Fibroblast of pulmonary artery (primary cell): Measurements from ENCODE around the gene CBY1.

Experiments used
- DNase-seq: peaks from one replicate; pipeline ENCODE4 v3.0.0-alpha.2; 2010; ENCODE audit warnings: low read depth
- H3K4me3 ChIP-seq: replicated peaks from 2 replicates; pipeline ENCODE4 v1.5.1; 2011; ENCODE audit warnings: low read depth, mild to moderate bottlenecking, control low read depth, low read length, moderate library complexity
- CTCF ChIP-seq: IDR thresholded peaks from 2 replicates; pipeline ENCODE4 v1.5.1; 2011; ENCODE audit warnings: mild to moderate bottlenecking, control low read depth, low read length, inconsistent platforms; ENCODE audit errors: missing control alignments

CBY1 gene

DNA sequence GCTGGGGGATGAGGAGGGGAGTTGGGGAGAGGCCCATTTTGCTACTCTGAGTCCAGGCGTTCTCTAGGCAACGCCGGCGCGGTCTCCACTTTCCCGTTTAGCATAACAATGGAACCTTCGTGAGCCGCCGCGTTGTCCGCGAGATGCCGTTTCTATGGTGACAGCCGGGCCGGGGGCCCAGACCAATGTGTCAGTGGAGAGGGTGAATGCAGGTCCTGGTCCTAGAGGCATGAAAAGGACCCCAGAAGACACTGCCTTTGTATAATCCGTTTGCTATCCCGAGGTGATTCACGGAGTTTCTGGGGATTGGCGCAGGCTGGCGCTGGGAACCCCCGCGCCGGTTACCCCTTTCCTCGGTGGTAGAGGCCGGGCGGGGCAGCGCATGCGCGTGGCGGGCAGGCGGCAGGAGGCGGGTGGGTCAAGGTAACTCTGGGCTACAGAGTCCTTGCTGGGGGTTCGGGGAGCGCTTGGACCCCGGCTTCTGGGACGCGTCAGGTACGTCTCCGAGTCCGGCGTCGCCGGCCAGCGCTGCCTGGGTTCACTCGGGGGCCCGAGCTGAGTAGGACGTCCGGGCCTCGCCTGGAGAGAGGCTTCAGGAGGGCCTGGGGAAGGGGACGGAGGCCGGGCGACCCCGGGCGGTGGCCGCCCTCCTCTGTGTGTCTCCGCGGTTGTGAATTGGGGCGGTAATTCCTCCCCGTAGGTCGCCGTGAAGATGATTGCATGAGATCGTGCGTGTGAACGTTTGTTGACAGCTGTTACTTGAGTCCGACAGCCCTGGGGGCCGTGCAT is at the start of gene CBY1, which contains the start of gene FAM227A:
TSS of gene CBY1 (plus strand) at position 383 of the 789 bp plus-strand sequence. CDS start 11,417 bp downstream, outside the sequence.
TSS of gene FAM227A (minus strand) at position 137 of the 789 bp plus-strand sequence. CDS start 6,224 bp downstream, outside the sequence.
- H3K4me3 ChIP-seq = peak within 1 kb of the TSS; percentile 93
- TF ChIP-seq CTCF = no peak
- peak; percentile 89 for DNase-seq

DNA sequence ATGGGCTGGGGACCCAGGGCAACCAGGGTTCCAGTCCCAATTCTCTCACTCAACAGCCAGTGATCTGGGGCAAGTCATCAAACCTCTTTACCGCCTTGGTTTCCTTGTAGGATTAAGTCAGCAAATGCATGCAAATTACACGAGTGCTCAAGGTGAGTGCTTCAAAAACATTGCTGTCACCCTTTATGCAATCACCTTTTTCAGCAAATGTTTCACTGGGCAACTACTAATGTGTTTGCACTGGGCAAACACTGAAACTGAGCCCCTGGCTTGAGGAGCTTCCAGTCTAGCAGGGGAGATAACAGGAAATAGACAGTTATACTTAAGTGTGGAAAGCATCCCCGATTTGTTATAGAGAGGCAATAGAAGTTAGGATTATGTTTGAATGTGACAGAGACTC is 48.8 kb upstream of the CBY1 start:
- no peak for TF ChIP-seq CTCF
- no peak overlapping the region for H3K4me3 ChIP-seq
- DNase-seq = no peak

DNA sequence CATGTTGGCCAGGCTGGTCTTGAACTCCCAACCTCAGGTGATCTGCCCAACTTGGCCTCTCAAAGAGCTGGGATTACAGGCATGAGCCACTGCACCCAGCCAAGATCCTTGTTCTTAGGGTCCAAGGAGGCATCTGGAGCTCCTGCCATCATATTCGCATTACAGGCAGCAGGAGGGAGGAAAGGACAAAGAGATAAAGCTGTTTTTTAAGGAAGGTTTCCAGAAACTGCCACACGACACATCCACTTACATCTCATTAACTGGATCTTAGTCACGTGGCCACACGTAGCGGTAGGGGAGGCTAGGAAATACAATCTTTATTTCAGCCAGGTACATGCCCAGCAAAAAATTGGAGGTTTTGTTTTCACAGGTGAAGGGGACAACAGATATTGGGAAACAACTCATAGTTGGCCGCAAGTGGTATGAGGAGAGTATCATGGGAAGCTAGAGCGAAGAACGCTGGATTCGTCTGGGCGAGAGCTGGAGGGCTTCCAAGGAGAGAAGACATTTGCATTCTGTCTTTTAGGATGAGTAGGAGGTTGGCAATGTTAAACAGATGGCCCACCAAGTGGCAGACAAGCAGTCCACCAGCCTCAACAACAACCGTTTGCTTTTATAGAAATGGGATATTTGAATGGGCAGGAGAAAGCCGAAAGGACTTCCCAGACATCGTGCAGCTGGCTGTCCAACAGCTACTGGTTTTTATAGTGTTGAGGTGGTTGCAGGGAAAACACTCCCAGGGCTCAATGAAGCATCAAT is 47.3 kb upstream of the CBY1 start:
- H3K4me3 ChIP-seq = no peak overlapping the region
- DNase-seq = no peak
- no peak for TF ChIP-seq CTCF

GRCh38 chr22:38610234-38610633 is 46.2 kb upstream of the CBY1 start:
- TF ChIP-seq CTCF = no peak
- H3K4me3 ChIP-seq = no peak overlapping the region
- no peak for DNase-seq

GRCh38 chr22:38611559-38611958 is 44.9 kb upstream of the CBY1 start:
- H3K4me3 ChIP-seq = no peak overlapping the region
- DNase-seq = no peak
- TF ChIP-seq CTCF = no peak

GRCh38 chr22:38612217-38613006 is 44.0 kb upstream of the CBY1 start:
- no peak for TF ChIP-seq CTCF
- no peak overlapping the region for H3K4me3 ChIP-seq
- DNase-seq = no peak
